ENCODE data around the gene ZNF573.

- no peak for TF ChIP-seq CTCF (IDR thresholded peaks at IDR 0.05 in 8 of 11, conservative IDR thresholded peaks at IDR 0.05 in 3 of 11)
- no peak for TF ChIP-seq POLR2AphosphoS5 (IDR thresholded peaks at IDR 0.05)
Measured at GRCh38 chr19:37692956-37693620, 86.3 kb downstream of the ZNF573 start.
